Measurements from ENCODE around the gene CEACAM16. TPM values are rescaled to one million over a fixed set of nuclear protein-coding genes. Genes with fewer than 3 reads are reported as not detected.

The CEACAM16 gene
- total RNA-seq, 1 experiment from 2014 or later = not detected

GRCh38 chr19:44704982-44705381, 6.0 kb downstream of the CEACAM16 start:
- ATAC-seq (no peak), DNase-seq (ENCODE audit: low read depth, low spot score) (no peak)
- Histone ChIP-seq H3K4me3 (replicated peaks in 1 of 2; ENCODE audit: low read depth in 1 of 2, low read length in 2 of 2) (no peak overlapping the region), H4K20me1 (ENCODE audit: insufficient read depth) (no peaks in the 10 kb centered on the region), H3K9me2 (ENCODE audit: insufficient read depth) (no peaks in the 10 kb centered on the region), H3K36me3 (ENCODE audit: control insufficient read depth in 1 of 2, insufficient read depth in 2 of 2, low read length in 2 of 2) (no peaks in the 10 kb centered on the region), H3K9ac (ENCODE audit: low read length) (no peak overlapping the region), H3K79me2 (ENCODE audit: insufficient read depth, low read length) (no peaks in the 10 kb centered on the region), H3K27me3 (ENCODE audit: insufficient read depth, low read length) (no peaks in the 10 kb centered on the region), H2AFZ (ENCODE audit: low read depth, low read length, poor library complexity, severe bottlenecking) (no peak overlapping the region), H3K27ac (ENCODE audit: low read depth, low read length) (no peak overlapping the region), H3K9me3 (ENCODE audit: control insufficient read depth in 1 of 2, insufficient read depth in 1 of 2, low read depth in 1 of 2, low read length in 2 of 2) (no peaks in the 10 kb centered on the region), H3K4me1 (ENCODE audit: control insufficient read depth in 1 of 2, insufficient read depth in 2 of 2, low read length in 2 of 2) (no peaks in the 10 kb centered on the region), H3K4me2 (ENCODE audit: low read length) (no peak overlapping the region)
- ChIA-PET CTCF (interaction anchor here (1.4 kb wide), 1 partner anchor 16 kb away, joined by 5 read pairs; no protein-coding TSS in a partner anchor), RAD21 (ENCODE audit: low non-redundant PET in 1 of 2, low total read pairs in 2 of 2, uncharacterized antibody in 2 of 2, unreplicated experiment in 2 of 2) (no interaction called here), POLR2A (no interaction called here)
- intact Hi-C loops (cut with micrococcal nuclease) = no loop called here
- TF ChIP-seq FOSL1 (IDR thresholded peaks at IDR 0.05; ENCODE audit: low read depth) = no peak
- TF ChIP-seq YY1 (IDR thresholded peaks at IDR 0.05; ENCODE audit: extremely low read depth, insufficient replicate concordance, low read depth, low read length) = no peak
- no peak for TF ChIP-seq ZFX (IDR thresholded peaks at IDR 0.05)
- no peak for TF ChIP-seq JUND (IDR thresholded peaks at IDR 0.05)
- TF ChIP-seq ZNF274 (IDR thresholded peaks at IDR 0.05; ENCODE audit: low read depth, low read length) = no peak
- no peak for TF ChIP-seq ATF3 (IDR thresholded peaks at IDR 0.05)
- no peak for TF ChIP-seq POLR2A (IDR thresholded peaks at IDR 0.05; ENCODE audit: borderline replicate concordance, extremely low read depth, insufficient read depth, insufficient read length)
- no peak for TF ChIP-seq CTCF (IDR thresholded peaks at IDR 0.05 in 2 of 3, conservative IDR thresholded peaks at IDR 0.05 in 1 of 3; ENCODE audit: borderline replicate concordance in 1 of 3, insufficient read depth in 1 of 3, low read depth in 2 of 3, low read length in 2 of 3)
- TF ChIP-seq SP1 (IDR thresholded peaks at IDR 0.05; ENCODE audit: low read depth) = no peak
- no peak for TF ChIP-seq REST (IDR thresholded peaks at IDR 0.05; ENCODE audit: low read depth)
- no peak for TF ChIP-seq SRF (IDR thresholded peaks at IDR 0.05; ENCODE audit: low read depth)
- no peak for TF ChIP-seq RAD21 (IDR thresholded peaks at IDR 0.05; ENCODE audit: low read depth)
- TF ChIP-seq SIN3A (IDR thresholded peaks at IDR 0.05; ENCODE audit: low read depth) = no peak
- no TSS peak for BruUV-seq (replicated peaks)

Measured in HCT116 (cell line).